Measurements from ENCODE around the gene LAIR2.

LAIR2 gene

GRCh38 chr19:54515156-54515555 is 12.5 kb downstream of the LAIR2 start:
- TF ChIP-seq SIN3A (IDR thresholded peaks at IDR 0.05; ENCODE audit: borderline replicate concordance, insufficient read depth, low read length) (no peak), REST (IDR thresholded peaks at IDR 0.05; ENCODE audit: insufficient read depth in 1 of 2, low read depth in 2 of 2, low read length in 2 of 2) (no peak), FOXP2 (optimal IDR thresholded peaks at IDR 0.05; ENCODE audit: borderline replicate concordance, extremely low read depth, extremely low read length, insufficient read depth) (no peak), POLR2AphosphoS5 (IDR thresholded peaks at IDR 0.05; ENCODE audit: low read depth, low read length) (no peak), TAF1 (IDR thresholded peaks at IDR 0.05; ENCODE audit: borderline replicate concordance, insufficient read depth, low read length) (no peak)

- TF ChIP-seq REST (IDR thresholded peaks at IDR 0.05; ENCODE audit: insufficient read depth in 1 of 2, low read depth in 2 of 2, low read length in 2 of 2): peak; percentile 96 to 100
- no peak for TF ChIP-seq FOXP2 (optimal IDR thresholded peaks at IDR 0.05; ENCODE audit: borderline replicate concordance, extremely low read depth, extremely low read length, insufficient read depth)
- no peak; the same call in 1 of the 2 replicates for TF ChIP-seq SIN3A (IDR thresholded peaks at IDR 0.05; ENCODE audit: borderline replicate concordance, insufficient read depth, low read length)
- TF ChIP-seq TAF1 (IDR thresholded peaks at IDR 0.05; ENCODE audit: borderline replicate concordance, insufficient read depth, low read length): no peak
Measured at GRCh38 chr19:54517483-54517882, 14.9 kb downstream of the LAIR2 start.

GRCh38 chr19:54518844-54519243 is 16.2 kb downstream of the LAIR2 start:
- no peak for TF ChIP-seq TAF1 (IDR thresholded peaks at IDR 0.05; ENCODE audit: borderline replicate concordance, insufficient read depth, low read length)
- TF ChIP-seq POLR2AphosphoS5 (IDR thresholded peaks at IDR 0.05; ENCODE audit: low read depth, low read length): no peak
- no peak for TF ChIP-seq REST (IDR thresholded peaks at IDR 0.05; ENCODE audit: insufficient read depth in 1 of 2, low read depth in 2 of 2, low read length in 2 of 2)

- TF ChIP-seq TAF1 (IDR thresholded peaks at IDR 0.05; ENCODE audit: borderline replicate concordance, insufficient read depth, low read length): no peak
- TF ChIP-seq REST (IDR thresholded peaks at IDR 0.05; ENCODE audit: insufficient read depth in 1 of 2, low read depth in 2 of 2, low read length in 2 of 2): no peak
- TF ChIP-seq FOXP2 (optimal IDR thresholded peaks at IDR 0.05; ENCODE audit: borderline replicate concordance, extremely low read depth, extremely low read length, insufficient read depth): no peak
- no peak for TF ChIP-seq POLR2AphosphoS5 (IDR thresholded peaks at IDR 0.05; ENCODE audit: low read depth, low read length)
- no peak for TF ChIP-seq SIN3A (IDR thresholded peaks at IDR 0.05; ENCODE audit: borderline replicate concordance, insufficient read depth, low read length)
Measured at GRCh38 chr19:54521022-54521859, 18.6 kb downstream of the LAIR2 start.

Measured in PFSK-1 (cell line).